WTC11 (cell line): ENCODE results near the gene GSDMA.

Experiments used
- CREB1 ChIP-seq: sonication (generic); formaldehyde crosslinking; IDR thresholded peaks from 2 replicates; pipeline ENCODE4 v1.8.0; 2023; ENCODE audit warnings: mild to moderate bottlenecking, missing genetic modification reagents
- ETV6 ChIP-seq: sonication (generic); formaldehyde crosslinking; IDR thresholded peaks from 2 replicates; pipeline ENCODE4 v1.8.1; 2022; ENCODE audit warnings: mild to moderate bottlenecking, missing genetic modification reagents
- GTF2I ChIP-seq: fragments of 250-450 bp; sonication (Bioruptor Pico); conservative IDR thresholded peaks from 2 replicates; pipeline ENCODE4 v1.4.0; 2021; ENCODE audit warnings: mild to moderate bottlenecking
- JUN ChIP-seq: sonication (generic); formaldehyde crosslinking; IDR thresholded peaks from 2 replicates; pipeline ENCODE4 v1.8.0; 2023; ENCODE audit warnings: mild to moderate bottlenecking, missing genetic modification reagents
- KAT7 ChIP-seq: sonication (generic); formaldehyde crosslinking; IDR thresholded peaks from 2 replicates; pipeline ENCODE4 v1.8.1; 2023; ENCODE audit warnings: missing genetic modification reagents, mild to moderate bottlenecking, borderline replicate concordance
- NR3C1 ChIP-seq: sonication (generic); formaldehyde crosslinking; conservative IDR thresholded peaks from 2 replicates; pipeline ENCODE4 v1.8.1; 2023; ENCODE audit warnings: low read depth, mild to moderate bottlenecking, missing genetic modification reagents
- ZNF232 ChIP-seq: sonication (generic); formaldehyde crosslinking; IDR thresholded peaks from 2 replicates; pipeline ENCODE4 v1.8.0; 2022; ENCODE audit warnings: mild to moderate bottlenecking, missing genetic modification reagents
- ZNF396 ChIP-seq: fragments of 250-450 bp; sonication (Bioruptor Pico); IDR thresholded peaks from 2 replicates; pipeline ENCODE4 v1.8.0; 2021; ENCODE audit warnings: mild to moderate bottlenecking, moderate library complexity, borderline replicate concordance
- TF ChIP-seq, protein P1 (sequence below): fragments of 200-600 bp; IDR thresholded peaks from 2 replicates; pipeline ENCODE4 v1.8.0; 2022; ENCODE audit warnings: antibody characterized with exemption
- TF ChIP-seq, protein P2 (sequence below): sonication (generic); formaldehyde crosslinking; IDR thresholded peaks from 2 replicates; pipeline ENCODE4 v1.8.1; 2023; ENCODE audit warnings: mild to moderate bottlenecking, missing genetic modification reagents, moderate library complexity
- TF ChIP-seq, protein P3 (sequence below): sonication (generic); formaldehyde crosslinking; IDR thresholded peaks from 2 replicates; pipeline ENCODE4 v1.8.0; 2022; ENCODE audit warnings: mild to moderate bottlenecking, missing genetic modification reagents

DNA sequence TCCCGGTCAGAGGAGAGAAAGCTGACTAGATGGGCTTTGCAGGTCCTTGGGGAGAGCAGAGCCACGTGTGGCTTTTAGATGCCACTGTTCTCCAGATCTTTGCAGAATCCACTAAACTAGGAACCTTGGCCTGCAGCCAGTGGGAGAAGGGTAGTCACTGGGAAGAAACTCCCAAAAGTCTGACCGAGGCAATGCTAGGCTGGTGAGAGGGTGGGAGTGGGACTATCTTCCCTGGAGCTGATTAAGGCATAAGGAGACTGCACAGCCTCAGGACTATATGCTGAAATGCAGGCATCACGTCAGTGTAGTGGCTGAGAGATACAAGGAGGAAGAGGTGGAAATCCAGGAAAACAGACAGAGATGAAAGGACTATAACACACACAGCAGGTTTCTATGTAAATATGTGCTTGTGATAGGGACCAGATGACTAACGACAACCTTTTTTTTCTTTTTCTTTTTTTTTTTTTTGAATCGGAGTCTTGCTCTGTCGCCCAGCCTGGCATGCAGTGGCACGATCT, 2.2 kb upstream of the GSDMA start:
- TF ChIP-seq ETV6 (CRISPR knock-in tag) (no peak), JUN (CRISPR knock-in tag) (no peak), ZNF396 (no peak), GTF2I (CRISPR knock-in tag) (no peak), ZNF232 (CRISPR knock-in tag) (no peak), CREB1 (CRISPR knock-in tag) (no peak), KAT7 (no peak), NR3C1 (CRISPR knock-in tag) (no peak)
- TF ChIP-seq, protein P1, sequence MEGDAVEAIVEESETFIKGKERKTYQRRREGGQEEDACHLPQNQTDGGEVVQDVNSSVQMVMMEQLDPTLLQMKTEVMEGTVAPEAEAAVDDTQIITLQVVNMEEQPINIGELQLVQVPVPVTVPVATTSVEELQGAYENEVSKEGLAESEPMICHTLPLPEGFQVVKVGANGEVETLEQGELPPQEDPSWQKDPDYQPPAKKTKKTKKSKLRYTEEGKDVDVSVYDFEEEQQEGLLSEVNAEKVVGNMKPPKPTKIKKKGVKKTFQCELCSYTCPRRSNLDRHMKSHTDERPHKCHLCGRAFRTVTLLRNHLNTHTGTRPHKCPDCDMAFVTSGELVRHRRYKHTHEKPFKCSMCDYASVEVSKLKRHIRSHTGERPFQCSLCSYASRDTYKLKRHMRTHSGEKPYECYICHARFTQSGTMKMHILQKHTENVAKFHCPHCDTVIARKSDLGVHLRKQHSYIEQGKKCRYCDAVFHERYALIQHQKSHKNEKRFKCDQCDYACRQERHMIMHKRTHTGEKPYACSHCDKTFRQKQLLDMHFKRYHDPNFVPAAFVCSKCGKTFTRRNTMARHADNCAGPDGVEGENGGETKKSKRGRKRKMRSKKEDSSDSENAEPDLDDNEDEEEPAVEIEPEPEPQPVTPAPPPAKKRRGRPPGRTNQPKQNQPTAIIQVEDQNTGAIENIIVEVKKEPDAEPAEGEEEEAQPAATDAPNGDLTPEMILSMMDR = no peak
- TF ChIP-seq, protein P2, sequence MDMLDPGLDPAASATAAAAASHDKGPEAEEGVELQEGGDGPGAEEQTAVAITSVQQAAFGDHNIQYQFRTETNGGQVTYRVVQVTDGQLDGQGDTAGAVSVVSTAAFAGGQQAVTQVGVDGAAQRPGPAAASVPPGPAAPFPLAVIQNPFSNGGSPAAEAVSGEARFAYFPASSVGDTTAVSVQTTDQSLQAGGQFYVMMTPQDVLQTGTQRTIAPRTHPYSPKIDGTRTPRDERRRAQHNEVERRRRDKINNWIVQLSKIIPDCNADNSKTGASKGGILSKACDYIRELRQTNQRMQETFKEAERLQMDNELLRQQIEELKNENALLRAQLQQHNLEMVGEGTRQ = no peak
- TF ChIP-seq, protein P3, sequence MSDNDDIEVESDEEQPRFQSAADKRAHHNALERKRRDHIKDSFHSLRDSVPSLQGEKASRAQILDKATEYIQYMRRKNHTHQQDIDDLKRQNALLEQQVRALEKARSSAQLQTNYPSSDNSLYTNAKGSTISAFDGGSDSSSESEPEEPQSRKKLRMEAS = no peak
